ENCODE data around the gene ZNF438.

GRCh38 chr10:31036209-31036608, 4.5 kb upstream of the ZNF438 start:
- TF ChIP-seq CTCF (IDR thresholded peaks at IDR 0.05; ENCODE audit: low read depth, low read length, poor library complexity, severe bottlenecking) (no peak), EZH2phosphoT487 (IDR thresholded peaks at IDR 0.05; ENCODE audit: borderline replicate concordance, low read length) (no peak)

All from DOHH2 (cell line).